Hepatocyte (in vitro differentiated cells): ENCODE measurements around the gene NARS2.

Experiments
- EZH2 ChIP-seq: fragments of 200-600 bp; sonication (generic); IDR thresholded peaks from 2 replicates; pipeline ENCODE4 v1.6.1; 2016; ENCODE audit warnings: antibody characterized with exemption, mild to moderate bottlenecking, borderline replicate concordance
- TF ChIP-seq, protein P1 (sequence below): fragments of 200-600 bp; sonication (generic); IDR thresholded peaks from 2 replicates; pipeline ENCODE4 v1.5.1; 2016; ENCODE audit warnings: antibody characterized with exemption, mild to moderate bottlenecking; ENCODE audit not compliant: poor library complexity

DNA sequence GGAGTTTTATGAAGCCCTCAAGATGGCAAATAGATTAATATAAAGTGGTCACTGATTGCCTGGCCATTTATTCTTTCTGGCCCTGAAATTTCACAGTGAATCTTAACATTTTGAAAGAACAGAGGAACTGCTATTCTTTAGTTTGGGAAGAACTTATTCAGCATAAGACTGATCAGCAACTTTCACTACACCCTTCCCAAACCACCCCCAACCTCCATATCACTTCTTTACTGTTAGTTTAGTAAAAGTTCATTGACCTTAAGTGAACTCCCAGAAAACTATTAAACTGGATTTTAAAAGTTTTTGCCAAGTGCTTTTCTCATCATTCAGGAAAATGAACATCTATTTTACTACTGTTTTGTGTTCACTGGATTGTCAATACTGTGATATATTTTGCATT, 77.4 kb downstream of the NARS2 start:
- TF ChIP-seq, protein P1, sequence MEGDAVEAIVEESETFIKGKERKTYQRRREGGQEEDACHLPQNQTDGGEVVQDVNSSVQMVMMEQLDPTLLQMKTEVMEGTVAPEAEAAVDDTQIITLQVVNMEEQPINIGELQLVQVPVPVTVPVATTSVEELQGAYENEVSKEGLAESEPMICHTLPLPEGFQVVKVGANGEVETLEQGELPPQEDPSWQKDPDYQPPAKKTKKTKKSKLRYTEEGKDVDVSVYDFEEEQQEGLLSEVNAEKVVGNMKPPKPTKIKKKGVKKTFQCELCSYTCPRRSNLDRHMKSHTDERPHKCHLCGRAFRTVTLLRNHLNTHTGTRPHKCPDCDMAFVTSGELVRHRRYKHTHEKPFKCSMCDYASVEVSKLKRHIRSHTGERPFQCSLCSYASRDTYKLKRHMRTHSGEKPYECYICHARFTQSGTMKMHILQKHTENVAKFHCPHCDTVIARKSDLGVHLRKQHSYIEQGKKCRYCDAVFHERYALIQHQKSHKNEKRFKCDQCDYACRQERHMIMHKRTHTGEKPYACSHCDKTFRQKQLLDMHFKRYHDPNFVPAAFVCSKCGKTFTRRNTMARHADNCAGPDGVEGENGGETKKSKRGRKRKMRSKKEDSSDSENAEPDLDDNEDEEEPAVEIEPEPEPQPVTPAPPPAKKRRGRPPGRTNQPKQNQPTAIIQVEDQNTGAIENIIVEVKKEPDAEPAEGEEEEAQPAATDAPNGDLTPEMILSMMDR, result no peak
- TF ChIP-seq EZH2, result no peak
